OCI-LY3 (cell line): Measurements from ENCODE around the gene SMYD3.

Source experiments
- H2AFZ ChIP-seq: fragments of 200-600, 300-600 bp; shearing (Covaris generic); 2 replicates; pipeline ENCODE4 v1.6.0; 2014; ENCODE audit warnings: antibody characterized with exemption, low read depth, low read length
- H3K27ac ChIP-seq: fragments of 200-600, 300-600 bp; sonication (generic); 2 replicates; pipeline ENCODE4 v1.5.1; 2014; ENCODE audit warnings: mild to moderate bottlenecking, low read length, moderate library complexity, mixed read lengths
- H3K27me3 ChIP-seq: fragments of 200-600, 300-600 bp; sonication (generic); 2 replicates; pipeline ENCODE4 v1.6.1; 2014; ENCODE audit warnings: low read depth, low read length, mixed read lengths
- H3K36me3 ChIP-seq: fragments of 200-600, 300-600 bp; sonication (generic); replicated peaks from 2 replicates; pipeline ENCODE3; 2014; ENCODE audit warnings: low read depth, low read length, mixed read lengths
- H3K4me1 ChIP-seq: fragments of 300-600, 200-600 bp; sonication (generic); 2 replicates; pipeline ENCODE4 v1.6.1; 2014; ENCODE audit warnings: low read length, mixed read lengths
- H3K4me2 ChIP-seq: fragments of 200-600, 300-600 bp; sonication (generic); 2 replicates; pipeline ENCODE4 v1.6.1; 2014; ENCODE audit warnings: low read length, mixed read lengths
- H3K4me3 ChIP-seq: fragments of 300-600, 200-600 bp; sonication (generic); 2 replicates; pipeline ENCODE4 v1.5.1; 2014; ENCODE audit warnings: antibody characterized with exemption, mild to moderate bottlenecking, low read length, moderate library complexity
- H3K79me2 ChIP-seq: fragments of 300-600, 200-600 bp; shearing (Covaris generic); 2 replicates; pipeline ENCODE4 v1.6.1; 2014; ENCODE audit warnings: mild to moderate bottlenecking, low read length, mixed read lengths
- H3K9ac ChIP-seq: fragments of 300-600, 200-600 bp; shearing (Covaris generic); 2 replicates; pipeline ENCODE4 v1.6.0; 2014; ENCODE audit warnings: mild to moderate bottlenecking, low read length, moderate library complexity
- H3K9me3 ChIP-seq: fragments of 200-600, 300-600 bp; shearing (Covaris generic); 2 replicates; pipeline ENCODE4 v1.6.1; 2014; ENCODE audit warnings: low read length, mixed read lengths; ENCODE audit not compliant: insufficient read depth
- H4K20me1 ChIP-seq: fragments of 200-600, 300-600 bp; sonication (generic); 2 replicates; pipeline ENCODE4 v1.6.1; 2016; ENCODE audit warnings: low read length, mixed read lengths; ENCODE audit not compliant: insufficient read depth
- EZH2phosphoT487 ChIP-seq: fragments of 200-600 bp; shearing (Covaris generic); IDR thresholded peaks from 2 replicates; pipeline ENCODE4 v1.6.1; 2018; ENCODE audit warnings: antibody characterized with exemption, mixed run types, low read depth
- TF ChIP-seq, protein P1 (sequence below): fragments of 200-600, 300-600 bp; sonication (generic); IDR thresholded peaks from 2 replicates; pipeline ENCODE4 v1.5.1; 2014; ENCODE audit warnings: antibody characterized with exemption, low read length, low read depth

The SMYD3 gene

DNA sequence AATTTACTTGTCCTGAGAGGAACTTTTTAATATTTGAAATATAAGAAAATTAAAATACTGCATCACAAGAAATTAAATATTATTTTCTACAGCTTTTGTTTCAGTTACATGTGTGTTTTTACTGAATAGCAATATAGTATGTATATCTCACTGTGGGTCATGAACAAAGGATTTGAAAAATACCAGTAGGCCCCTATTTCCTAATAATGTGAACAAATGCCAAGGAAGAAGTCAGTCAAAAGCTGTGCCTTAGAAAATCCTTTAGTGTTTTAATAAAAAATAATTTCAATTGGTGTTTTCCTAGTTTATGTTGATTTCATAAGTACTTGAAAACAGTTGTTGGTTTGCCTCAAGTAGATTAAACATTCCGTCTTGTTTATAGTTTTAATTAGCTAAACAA, 46.7 kb downstream of the SMYD3 start:
- Histone ChIP-seq H3K79me2 (peaks cover 5% of the 10 kb centered on the region; the same call in 1 of the 2 replicates), H2AFZ (no peak overlapping the region), H3K4me2 (peak overlapping the region; percentile 36)

DNA sequence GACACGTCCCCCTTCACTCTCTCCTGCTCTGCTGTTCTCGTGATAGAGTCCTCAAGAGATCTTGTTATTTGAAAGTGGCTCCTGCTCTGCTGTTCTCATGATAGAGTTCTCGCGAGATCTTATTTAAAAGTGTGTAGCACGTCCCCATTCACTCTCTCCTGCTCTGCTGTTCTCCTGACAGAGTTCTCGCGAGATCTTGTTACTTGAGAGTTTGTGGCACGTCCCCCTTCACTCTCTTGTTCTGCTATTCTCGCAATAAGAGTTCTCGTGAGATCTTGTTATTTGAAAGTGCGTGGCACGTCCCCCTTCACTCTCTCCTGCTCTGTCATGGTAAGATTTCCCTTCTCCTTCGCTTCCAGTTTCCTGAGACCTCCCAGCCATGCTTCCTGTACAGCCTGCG, 47.9 kb downstream of the SMYD3 start:
- Histone ChIP-seq H2AFZ (no peak overlapping the region), H4K20me1 (0 out of 2 replicates have a peak, but pooled peaks cover 12% of the 10 kb centered on the region), H3K27me3 (no peaks in the 10 kb centered on the region), H3K79me2 (peaks cover 5% of the 10 kb centered on the region; the same call in 1 of the 2 replicates), H3K4me1 (peaks cover 27% of the 10 kb centered on the region), H3K9me3 (no peaks in the 10 kb centered on the region), H3K4me2 (no peak overlapping the region), H3K27ac (no peak overlapping the region), H3K9ac (no peak overlapping the region), H3K36me3 (no peaks in the 10 kb centered on the region), H3K4me3 (no peak overlapping the region)
- TF ChIP-seq, protein P1, sequence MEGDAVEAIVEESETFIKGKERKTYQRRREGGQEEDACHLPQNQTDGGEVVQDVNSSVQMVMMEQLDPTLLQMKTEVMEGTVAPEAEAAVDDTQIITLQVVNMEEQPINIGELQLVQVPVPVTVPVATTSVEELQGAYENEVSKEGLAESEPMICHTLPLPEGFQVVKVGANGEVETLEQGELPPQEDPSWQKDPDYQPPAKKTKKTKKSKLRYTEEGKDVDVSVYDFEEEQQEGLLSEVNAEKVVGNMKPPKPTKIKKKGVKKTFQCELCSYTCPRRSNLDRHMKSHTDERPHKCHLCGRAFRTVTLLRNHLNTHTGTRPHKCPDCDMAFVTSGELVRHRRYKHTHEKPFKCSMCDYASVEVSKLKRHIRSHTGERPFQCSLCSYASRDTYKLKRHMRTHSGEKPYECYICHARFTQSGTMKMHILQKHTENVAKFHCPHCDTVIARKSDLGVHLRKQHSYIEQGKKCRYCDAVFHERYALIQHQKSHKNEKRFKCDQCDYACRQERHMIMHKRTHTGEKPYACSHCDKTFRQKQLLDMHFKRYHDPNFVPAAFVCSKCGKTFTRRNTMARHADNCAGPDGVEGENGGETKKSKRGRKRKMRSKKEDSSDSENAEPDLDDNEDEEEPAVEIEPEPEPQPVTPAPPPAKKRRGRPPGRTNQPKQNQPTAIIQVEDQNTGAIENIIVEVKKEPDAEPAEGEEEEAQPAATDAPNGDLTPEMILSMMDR, result no peak
- TF ChIP-seq EZH2phosphoT487, result no peak

More for the DNA sequence above, 46.7 kb downstream of the SMYD3 start:
- no peaks in the 10 kb centered on the region for H3K9me3 ChIP-seq
- H3K36me3 ChIP-seq, result no peaks in the 10 kb centered on the region
- H3K4me1 ChIP-seq, result peaks cover 20% of the 10 kb centered on the region
- 0 out of 2 replicates have a peak, but pooled peaks cover 12% of the 10 kb centered on the region for H4K20me1 ChIP-seq
- H3K27ac ChIP-seq, result no peak overlapping the region
- H3K9ac ChIP-seq, result no peak overlapping the region
- no peaks in the 10 kb centered on the region for H3K27me3 ChIP-seq
- no peak overlapping the region for H3K4me3 ChIP-seq
- TF ChIP-seq EZH2phosphoT487, result no peak
- TF ChIP-seq, protein P1, result no peak

DNA sequence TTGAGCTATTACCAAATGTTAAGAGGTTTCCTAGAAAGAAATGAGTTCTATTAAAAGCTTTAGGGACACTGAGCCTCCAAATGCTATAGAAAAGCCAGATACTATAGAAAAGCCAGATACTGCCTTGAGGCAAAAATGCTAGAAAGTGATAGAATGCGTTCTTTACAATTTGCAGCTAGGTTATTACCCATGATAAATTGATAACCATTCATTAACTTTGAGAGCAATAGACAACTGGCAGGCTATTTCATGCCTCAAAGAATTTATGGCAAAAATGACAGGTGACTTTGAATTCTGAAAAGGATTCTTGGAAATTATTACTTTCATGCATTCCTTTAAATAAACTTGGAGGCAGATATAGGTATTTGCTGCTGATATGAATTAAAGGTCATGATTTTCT, 51.6 kb downstream of the SMYD3 start:
- Histone ChIP-seq H3K4me2 (no peak overlapping the region), H3K9ac (no peak overlapping the region), H4K20me1 (0 out of 2 replicates have a peak, but pooled peaks cover 9% of the 10 kb centered on the region), H3K36me3 (no peaks in the 10 kb centered on the region), H3K9me3 (no peaks in the 10 kb centered on the region), H3K27me3 (no peaks in the 10 kb centered on the region), H3K79me2 (peaks cover 5% of the 10 kb centered on the region; the same call in 1 of the 2 replicates), H3K4me3 (no peak overlapping the region), H3K27ac (no peak overlapping the region), H3K4me1 (peaks cover 37% of the 10 kb centered on the region), H2AFZ (no peak overlapping the region)
- TF ChIP-seq, protein P1, result no peak
- TF ChIP-seq EZH2phosphoT487, result no peak

DNA sequence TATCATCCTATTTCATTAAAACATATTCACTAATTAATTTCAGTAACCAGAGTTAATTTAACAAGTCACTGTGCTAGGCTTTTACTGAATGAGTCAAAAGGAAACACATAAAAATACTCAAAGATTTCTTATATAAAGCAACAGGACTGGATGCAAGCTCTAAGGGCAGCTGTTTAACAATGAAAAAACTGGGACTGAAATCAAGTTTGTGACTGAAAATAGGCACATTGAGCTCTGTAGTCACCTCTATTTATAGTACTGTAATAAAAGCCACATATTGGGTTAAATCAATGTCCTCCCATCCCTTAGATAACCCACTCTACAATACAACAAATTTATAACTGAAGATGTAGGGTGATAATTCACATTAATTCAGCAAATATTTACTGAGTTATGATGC, 52.4 kb downstream of the SMYD3 start:
- H3K4me3 ChIP-seq, result no peak overlapping the region
- 0 out of 2 replicates have a peak, but pooled peaks cover 9% of the 10 kb centered on the region for H4K20me1 ChIP-seq
- H3K9ac ChIP-seq, result no peak overlapping the region
- no peaks in the 10 kb centered on the region for H3K27me3 ChIP-seq
- H2AFZ ChIP-seq, result no peak overlapping the region
- no peaks in the 10 kb centered on the region for H3K9me3 ChIP-seq
- H3K4me2 ChIP-seq, result no peak overlapping the region
- H3K27ac ChIP-seq, result no peak overlapping the region
- peaks cover 35% of the 10 kb centered on the region for H3K4me1 ChIP-seq
- H3K36me3 ChIP-seq, result no peaks in the 10 kb centered on the region
- no peak for TF ChIP-seq EZH2phosphoT487
- TF ChIP-seq, protein P1, result no peak
- peaks cover 9% of the 10 kb centered on the region; the same call in 1 of the 2 replicates for H3K79me2 ChIP-seq
